Caco-2 (cell line): ENCODE measurements around the gene EIF2S3. TPM values are rescaled to one million over a fixed set of nuclear protein-coding genes. Genes with fewer than 3 reads are reported as not detected.

Experiments used
- BruUV-seq: library from RNA; stranded (reverse); fragments of 400-500 nt; replicated peaks from 2 replicates; lab custom pipeline; 2021; lab: Mats Ljungman, UMichigan
- CTCF ChIA-PET: fragments of 300-600 bp; sonication (Branson Sonifier 250); formaldehyde crosslinking; loops from one replicate; lab custom pipeline; 2022; ENCODE audit warnings: antibody characterized with exemption; lab: Charles Lee
- POLR2A ChIA-PET: fragments of 300-600 bp; sonication (Branson Sonifier 250); formaldehyde crosslinking; loops from one replicate; lab custom pipeline; 2022; ENCODE audit warnings: antibody characterized with exemption; lab: Charles Lee
- DNase-seq, 2 experiments: peaks; one replicate each; pipeline versions ENCODE4 v3.0.0 to v3.0.0-alpha.2; 2020 to 2022
- H3K27me3 ChIP-seq: replicated peaks from 2 replicates; pipeline ENCODE4 v1.6.0; 2011; ENCODE audit warnings: low read length; ENCODE audit not compliant: control insufficient read depth, insufficient read depth
- H3K36me3 ChIP-seq: 2 replicates; pipeline ENCODE4 v1.5.1; 2011; ENCODE audit warnings: low read length; ENCODE audit not compliant: control insufficient read depth, insufficient read depth
- H3K4me1 ChIP-seq: fragments of 250-450 bp; sonication (Bioruptor Pico); 2 replicates; pipeline ENCODE4 v1.5.1; 2020; ENCODE audit warnings: mild to moderate bottlenecking
- H3K4me3 ChIP-seq: 2 replicates; pipeline ENCODE4 v1.5.1; 2011; ENCODE audit warnings: low read depth, mild to moderate bottlenecking, control low read depth, low read length
- H3K9me3 ChIP-seq: fragments of 250-450 bp; sonication (Bioruptor Pico); 2 replicates; pipeline ENCODE4 v1.5.1; 2020; ENCODE audit warnings: mild to moderate bottlenecking, moderate library complexity
- H3K27ac Mint-ChIP-seq: one replicate; pipeline ENCODE4 v1.8.0; 2022; ENCODE audit warnings: mixed read lengths; ENCODE audit not compliant: unreplicated experiment
- H3K27me3 Mint-ChIP-seq: one replicate; pipeline ENCODE4 v1.8.0; 2022; ENCODE audit warnings: mixed read lengths; ENCODE audit not compliant: insufficient read depth, unreplicated experiment
- H3K36me3 Mint-ChIP-seq: one replicate; pipeline ENCODE4 v1.8.0; 2022; ENCODE audit warnings: mild to moderate bottlenecking, mixed read lengths; ENCODE audit not compliant: insufficient read depth, unreplicated experiment
- H3K4me1 Mint-ChIP-seq: one replicate; pipeline ENCODE4 v1.8.0; 2022; ENCODE audit warnings: low read depth, mixed read lengths; ENCODE audit not compliant: unreplicated experiment
- H3K4me3 Mint-ChIP-seq: one replicate; pipeline ENCODE4 v1.8.0; 2022; ENCODE audit warnings: mild to moderate bottlenecking, moderate library complexity, mixed read lengths; ENCODE audit not compliant: unreplicated experiment
- H3K9me3 Mint-ChIP-seq: one replicate; pipeline ENCODE4 v1.8.0; 2022; ENCODE audit warnings: mixed read lengths; ENCODE audit not compliant: unreplicated experiment
- intact Hi-C: fragments of 100-400 bp; cut with micrococcal nuclease; formaldehyde crosslinking; loops from one replicate; pipeline ENCODE4 v1.10.0; 2022; ENCODE audit not compliant: unreplicated experiment
- total RNA-seq: library from RNA; stranded (reverse); gene quantifications from 2 replicates; pipeline ENCODE4 v1.2.3, GENCODE V29; 2022
- TF ChIP-seq, protein P1 (sequence below), 2 experiments: fragments of 200-600 bp in 1 of 2; IDR thresholded peaks; 1 replicate in 1 of 2; 2 replicates in 1 of 2; pipeline versions ENCODE4 v1.5.1 to v1.8.0; 2011 to 2022; ENCODE audit warnings: antibody characterized with exemption in 1 of 2, control low read depth in 1 of 2, inconsistent platforms in 1 of 2, low read depth in 1 of 2, low read length in 1 of 2, mild to moderate bottlenecking in 1 of 2, moderate library complexity in 1 of 2; ENCODE audit not compliant: insufficient read depth in 1 of 2, severe bottlenecking in 1 of 2, unreplicated experiment in 1 of 2

Gene EIF2S3
- total RNA-seq, 1 experiment from 2014 or later: 240 TPM

- POLR2A ChIA-PET: no interaction called here
- no TSS peak for BruUV-seq
Observed at GRCh38 chrX:24023544-24023943, 31.2 kb upstream of the EIF2S3 start.

DNA sequence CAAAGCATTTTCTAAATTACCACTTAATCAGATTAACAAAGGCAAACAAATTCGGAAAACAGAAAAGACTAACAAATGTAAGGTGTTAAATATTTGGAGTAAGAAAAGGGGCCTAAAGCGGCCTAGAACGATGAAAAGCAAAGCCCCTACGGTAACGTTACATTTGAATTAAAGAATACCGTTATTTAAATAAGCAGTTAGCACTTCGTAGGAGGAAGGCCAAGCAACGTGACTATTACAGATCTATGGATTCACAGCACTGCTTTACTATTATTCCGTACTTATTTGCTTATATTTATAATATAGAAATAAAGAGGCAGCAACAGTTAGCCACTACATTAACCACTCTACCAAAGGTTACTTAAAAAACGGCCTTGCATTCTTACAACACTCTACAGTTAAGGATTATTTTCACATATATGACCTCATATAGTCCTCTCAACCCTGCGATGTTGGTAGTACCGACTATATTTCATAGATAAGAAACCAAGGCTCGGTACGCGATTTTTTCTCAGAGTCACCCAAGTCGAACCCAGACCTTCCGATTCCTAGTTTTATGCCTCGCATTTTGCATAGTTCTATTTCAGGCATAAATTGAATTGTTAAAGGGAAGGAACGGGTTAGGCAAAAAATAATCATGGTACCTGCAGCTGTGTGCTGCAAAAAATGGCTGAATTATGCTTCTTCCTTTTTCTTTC, 30.6 kb upstream of the EIF2S3 start:
- Mint-ChIP-seq H3K4me3 (peak overlapping the region; percentile 80), H3K4me1 (no peaks in the 10 kb centered on the region), H3K27ac (no peak overlapping the region), H3K36me3 (peaks cover 20% of the 10 kb centered on the region), H3K27me3 (no peaks in the 10 kb centered on the region), H3K9me3 (no peaks in the 10 kb centered on the region)
- no peaks in the 10 kb centered on the region for H3K4me1 ChIP-seq
- TSS peak; percentile 55 for BruUV-seq
- CTCF ChIA-PET: interaction anchor here (2.0 kb wide), 1 partner anchor 30 kb away, joined by 31 read pairs; the partner anchor contains the start of gene EIF2S3
- peak overlapping the region; percentile 79 for H3K4me3 ChIP-seq
- intact Hi-C loops: loop anchor here (1.0 to 10.0 kb wide), 2 partner anchors 89 to 116 kb away; partner anchors contain the start of gene CXorf58
- H3K36me3 ChIP-seq: no peaks in the 10 kb centered on the region
- no peaks in the 10 kb centered on the region for H3K27me3 ChIP-seq
- no peaks in the 10 kb centered on the region for H3K9me3 ChIP-seq
- DNase-seq: no peak
- TF ChIP-seq, protein P1, sequence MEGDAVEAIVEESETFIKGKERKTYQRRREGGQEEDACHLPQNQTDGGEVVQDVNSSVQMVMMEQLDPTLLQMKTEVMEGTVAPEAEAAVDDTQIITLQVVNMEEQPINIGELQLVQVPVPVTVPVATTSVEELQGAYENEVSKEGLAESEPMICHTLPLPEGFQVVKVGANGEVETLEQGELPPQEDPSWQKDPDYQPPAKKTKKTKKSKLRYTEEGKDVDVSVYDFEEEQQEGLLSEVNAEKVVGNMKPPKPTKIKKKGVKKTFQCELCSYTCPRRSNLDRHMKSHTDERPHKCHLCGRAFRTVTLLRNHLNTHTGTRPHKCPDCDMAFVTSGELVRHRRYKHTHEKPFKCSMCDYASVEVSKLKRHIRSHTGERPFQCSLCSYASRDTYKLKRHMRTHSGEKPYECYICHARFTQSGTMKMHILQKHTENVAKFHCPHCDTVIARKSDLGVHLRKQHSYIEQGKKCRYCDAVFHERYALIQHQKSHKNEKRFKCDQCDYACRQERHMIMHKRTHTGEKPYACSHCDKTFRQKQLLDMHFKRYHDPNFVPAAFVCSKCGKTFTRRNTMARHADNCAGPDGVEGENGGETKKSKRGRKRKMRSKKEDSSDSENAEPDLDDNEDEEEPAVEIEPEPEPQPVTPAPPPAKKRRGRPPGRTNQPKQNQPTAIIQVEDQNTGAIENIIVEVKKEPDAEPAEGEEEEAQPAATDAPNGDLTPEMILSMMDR (IDR thresholded peaks at IDR 0.05; ENCODE audit: insufficient read depth in 1 of 2, low read depth in 1 of 2, low read length in 1 of 2, severe bottlenecking in 1 of 2, unreplicated experiment in 1 of 2): no peak
- POLR2A ChIA-PET: no interaction called here

More at GRCh38 chrX:24023544-24023943, 31.2 kb upstream of the EIF2S3 start:
- H3K4me1 ChIP-seq: no peaks in the 10 kb centered on the region
- Mint-ChIP-seq H3K27me3 (no peaks in the 10 kb centered on the region), H3K4me3 (peak overlapping the region; percentile 80), H3K9me3 (no peaks in the 10 kb centered on the region), H3K36me3 (peaks cover 20% of the 10 kb centered on the region), H3K4me1 (no peaks in the 10 kb centered on the region), H3K27ac (no peak overlapping the region)
- peak overlapping the region; percentile 79 for H3K4me3 ChIP-seq
- H3K9me3 ChIP-seq: no peaks in the 10 kb centered on the region
- intact Hi-C loops: loop anchor here (10.0 kb wide), 1 partner anchor 89 kb away; no protein-coding TSS in a partner anchor
- H3K27me3 ChIP-seq: no peaks in the 10 kb centered on the region
- CTCF ChIA-PET: no interaction called here
- TF ChIP-seq, protein P1 (IDR thresholded peaks at IDR 0.05; ENCODE audit: insufficient read depth in 1 of 2, low read depth in 1 of 2, low read length in 1 of 2, severe bottlenecking in 1 of 2, unreplicated experiment in 1 of 2): no peak
- H3K36me3 ChIP-seq: no peaks in the 10 kb centered on the region
- no peak for DNase-seq

DNA sequence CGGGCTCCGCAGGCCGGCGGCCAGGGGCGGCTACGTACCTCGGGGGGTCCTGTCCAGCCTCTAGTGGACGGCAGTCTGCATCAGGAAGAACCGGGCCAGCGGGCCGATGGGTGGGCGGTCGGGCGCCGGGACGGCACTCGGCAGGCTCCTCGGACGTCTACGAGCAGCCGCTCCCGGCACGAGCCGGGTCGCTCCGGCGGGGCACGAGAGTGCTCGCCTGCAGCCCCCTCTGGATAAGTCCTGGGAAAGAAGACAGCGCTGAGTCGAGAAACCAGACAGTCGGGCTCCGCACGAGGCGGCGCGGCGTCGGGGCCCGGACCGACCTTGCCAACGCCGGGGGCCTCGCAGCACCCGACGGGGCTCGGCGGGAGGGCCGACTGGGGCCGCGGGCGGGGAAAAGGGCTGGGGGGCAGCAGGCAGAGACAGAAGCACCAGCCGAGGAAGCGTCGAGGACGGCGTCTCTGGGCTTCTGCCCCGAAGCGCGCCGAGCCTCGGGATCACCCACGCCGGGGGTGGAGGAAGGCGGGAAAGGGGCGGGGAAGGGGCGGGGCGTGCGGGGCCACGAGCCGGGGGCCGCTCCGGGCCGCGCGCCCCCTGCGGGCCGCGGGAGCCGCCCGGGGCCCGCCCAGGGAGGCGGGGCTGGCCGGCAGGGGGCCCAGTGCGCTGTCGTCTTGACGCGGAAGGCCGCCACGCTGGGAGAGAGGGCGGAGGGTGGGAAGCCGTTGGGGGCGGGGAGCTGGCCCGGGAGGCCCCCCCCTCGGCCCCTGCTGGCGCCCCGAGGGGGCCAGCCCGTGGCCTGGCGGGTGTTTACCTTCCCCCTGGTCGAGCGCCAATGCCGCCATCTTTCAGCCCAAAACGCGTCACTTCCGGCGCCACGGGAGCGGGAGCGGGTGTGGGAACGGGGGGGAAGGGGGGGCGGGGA, 29.7 kb upstream of the EIF2S3 start:
- Histone ChIP-seq H3K4me1 (no peaks in the 10 kb centered on the region), H3K4me3 (peak overlapping the region; percentile 90), H3K27me3 (no peaks in the 10 kb centered on the region), H3K9me3 (no peaks in the 10 kb centered on the region), H3K36me3 (no peaks in the 10 kb centered on the region)
- Mint-ChIP-seq H3K4me1 (no peaks in the 10 kb centered on the region), H3K27ac (peak overlapping the region; percentile 93), H3K36me3 (peaks cover 20% of the 10 kb centered on the region), H3K27me3 (no peaks in the 10 kb centered on the region), H3K9me3 (no peaks in the 10 kb centered on the region), H3K4me3 (peak overlapping the region; percentile 80)
- TF ChIP-seq, protein P1 (IDR thresholded peaks at IDR 0.05; ENCODE audit: insufficient read depth in 1 of 2, low read depth in 1 of 2, low read length in 1 of 2, severe bottlenecking in 1 of 2, unreplicated experiment in 1 of 2): no peak
- POLR2A ChIA-PET: interaction anchor here (0.5 to 1.2 kb wide), 7 partner anchors 20 to 282 kb away, joined by 3 to 6 read pairs (median 4); partner anchors contain the start of genes ACOT9, APOO, CXorf58 and SAT1
- intact Hi-C loops: loop anchor here (1.0 to 10.0 kb wide), 3 partner anchors 29 to 117 kb away; partner anchors contain the start of genes CXorf58 and EIF2S3
- CTCF ChIA-PET: interaction anchor here (0.6 to 2.0 kb wide), 5 partner anchors 25 to 59 kb away, joined by 3 to 31 read pairs (median 3); partner anchors contain the start of gene EIF2S3
- DNase-seq: peak; percentile 90
- no TSS peak for BruUV-seq
